ENCODE measurements around the gene MLLT1. TPM values are rescaled to one million over a fixed set of nuclear protein-coding genes. Genes with fewer than 3 reads are reported as not detected.

MLLT1 gene
- total RNA-seq, 1 experiment from 2014 or later: 80.1 TPM

GRCh38 chr19:6248844-6249243, 30.9 kb downstream of the MLLT1 start:
- CTCF ChIA-PET: no interaction called here
- Histone ChIP-seq H3K27me3 (replicated peaks; ENCODE audit: insufficient read depth, low read depth, low read length, poor library complexity) (no peaks in the 10 kb centered on the region), H3K27ac (ENCODE audit: low read depth, low read length, poor library complexity, severe bottlenecking) (no peak overlapping the region), H3K4me3 (ENCODE audit: low read depth, low read length, poor library complexity, severe bottlenecking) (no peak overlapping the region), H3K36me3 (ENCODE audit: insufficient read depth, low read length, poor library complexity, severe bottlenecking) (peaks cover 4% of the 10 kb centered on the region), H3K9me3 (ENCODE audit: low read depth, low read length, poor library complexity, severe bottlenecking) (peaks cover 4% of the 10 kb centered on the region), H3K4me1 (ENCODE audit: insufficient read depth, low read length, poor library complexity, severe bottlenecking) (peaks cover 8% of the 10 kb centered on the region)
- TF ChIP-seq CTCF (conservative IDR thresholded peaks at IDR 0.05; ENCODE audit: low read depth, low read length): no peak
- TF ChIP-seq EZH2 (IDR thresholded peaks at IDR 0.05; ENCODE audit: borderline replicate concordance, low read depth, low read length, poor library complexity, severe bottlenecking): no peak
- intact Hi-C loops (cut with micrococcal nuclease; ENCODE audit: unreplicated experiment): no loop called here
- POLR2A ChIA-PET (ENCODE audit: low non-redundant PET): no interaction called here
- no peak for DNase-seq (ENCODE audit: low spot score)
- BruUV-seq (replicated peaks): no TSS peak

GRCh38 chr19:6248341-6248740, 31.4 kb downstream of the MLLT1 start:
- CTCF ChIA-PET: no interaction called here
- no peak overlapping the region for H3K27ac ChIP-seq (ENCODE audit: low read depth, low read length, poor library complexity, severe bottlenecking)
- no TSS peak for BruUV-seq (replicated peaks)

GRCh38 chr19:6247007-6247288, 32.8 kb downstream of the MLLT1 start:
- TF ChIP-seq CTCF (conservative IDR thresholded peaks at IDR 0.05; ENCODE audit: low read depth, low read length) (no peak), EZH2 (IDR thresholded peaks at IDR 0.05; ENCODE audit: borderline replicate concordance, low read depth, low read length, poor library complexity, severe bottlenecking) (no peak)
- peaks cover 4% of the 10 kb centered on the region for H3K36me3 ChIP-seq (ENCODE audit: insufficient read depth, low read length, poor library complexity, severe bottlenecking)
- no peak overlapping the region for H3K4me3 ChIP-seq (ENCODE audit: low read depth, low read length, poor library complexity, severe bottlenecking)
- intact Hi-C loops (cut with micrococcal nuclease; ENCODE audit: unreplicated experiment): no loop called here
- CTCF ChIA-PET: no interaction called here
- H3K9me3 ChIP-seq (ENCODE audit: low read depth, low read length, poor library complexity, severe bottlenecking): peaks cover 4% of the 10 kb centered on the region
- H3K27ac ChIP-seq (ENCODE audit: low read depth, low read length, poor library complexity, severe bottlenecking): no peak overlapping the region
- POLR2A ChIA-PET (ENCODE audit: low non-redundant PET): no interaction called here
- H3K27me3 ChIP-seq (replicated peaks; ENCODE audit: insufficient read depth, low read depth, low read length, poor library complexity): no peaks in the 10 kb centered on the region
- H3K4me1 ChIP-seq (ENCODE audit: insufficient read depth, low read length, poor library complexity, severe bottlenecking): no peaks in the 10 kb centered on the region
- DNase-seq (ENCODE audit: low spot score): no peak
- no TSS peak for BruUV-seq (replicated peaks)

More at GRCh38 chr19:6248341-6248740, 31.4 kb downstream of the MLLT1 start:
- Histone ChIP-seq H3K36me3 (ENCODE audit: insufficient read depth, low read length, poor library complexity, severe bottlenecking) (peaks cover 4% of the 10 kb centered on the region), H3K9me3 (ENCODE audit: low read depth, low read length, poor library complexity, severe bottlenecking) (peaks cover 4% of the 10 kb centered on the region), H3K27me3 (replicated peaks; ENCODE audit: insufficient read depth, low read depth, low read length, poor library complexity) (no peaks in the 10 kb centered on the region), H3K4me1 (ENCODE audit: insufficient read depth, low read length, poor library complexity, severe bottlenecking) (peaks cover 3% of the 10 kb centered on the region), H3K4me3 (ENCODE audit: low read depth, low read length, poor library complexity, severe bottlenecking) (no peak overlapping the region)
- POLR2A ChIA-PET (ENCODE audit: low non-redundant PET): no interaction called here
- no peak for DNase-seq (ENCODE audit: low spot score)
- TF ChIP-seq EZH2 (IDR thresholded peaks at IDR 0.05; ENCODE audit: borderline replicate concordance, low read depth, low read length, poor library complexity, severe bottlenecking) (no peak), CTCF (conservative IDR thresholded peaks at IDR 0.05; ENCODE audit: low read depth, low read length) (no peak)
- intact Hi-C loops (cut with micrococcal nuclease; ENCODE audit: unreplicated experiment): no loop called here
